HEK293 (cell line): ENCODE results near the gene NAALADL2.

Experiments
- CTCF ChIA-PET: fragments of 350-600 bp; formaldehyde crosslinking; extraction: SDS; loops from one replicate; lab custom pipeline; 2021; ENCODE audit warnings: antibody characterized with exemption; lab: Yijun Ruan, JAX
- POLR2A ChIA-PET: fragments of 300-600 bp; formaldehyde crosslinking; extraction: SDS; loops from one replicate; lab custom pipeline; 2020; ENCODE audit warnings: antibody characterized with exemption, inconsistent platforms; lab: Yijun Ruan, JAX
- H3K27ac ChIP-seq: fragments of 200-500 bp; sonication (Bioruptor generic); 2 replicates; pipeline ENCODE4 v1.5.1; 2014; ENCODE audit warnings: low read depth, low read length, control low read depth, inconsistent platforms; ENCODE audit errors: extremely low read depth
- H3K36me3 ChIP-seq, 2 experiments: fragments of 200-500 bp in 1 of 2; sonication (Bioruptor generic) in 1 of 2; 1 replicate in 1 of 2; 2 replicates in 1 of 2; pipeline ENCODE4 v1.5.1; 2014 to 2017; ENCODE audit warnings: inconsistent platforms in 2 of 2, low read length in 2 of 2; ENCODE audit not compliant: control insufficient read depth in 2 of 2, insufficient read depth in 1 of 2
- H3K4me1 ChIP-seq: fragments of 200-500 bp; sonication (Bioruptor generic); 2 replicates; pipeline ENCODE4 v1.5.1; 2014; ENCODE audit warnings: mild to moderate bottlenecking, low read length, inconsistent platforms; ENCODE audit not compliant: control insufficient read depth, insufficient read depth
- H3K4me3 ChIP-seq: 2 replicates; pipeline ENCODE4 v1.5.1; 2011; ENCODE audit warnings: low read depth, mild to moderate bottlenecking, control low read depth, low read length, moderate library complexity
- H3K9me3 ChIP-seq: fragments of 200-500 bp; sonication (Bioruptor generic); 2 replicates; pipeline ENCODE4 v1.5.1; 2014; ENCODE audit warnings: low read depth, low read length, inconsistent platforms; ENCODE audit not compliant: control insufficient read depth, insufficient read depth
- BCL11A ChIP-seq: fragments of 450-650 bp; formaldehyde crosslinking; IDR thresholded peaks from 2 replicates; pipeline ENCODE4 v1.5.1; 2016; ENCODE audit warnings: low read depth, missing biosample characterization, missing genetic modification characterization
- MEIS1 ChIP-seq: sonication (generic); formaldehyde crosslinking; IDR thresholded peaks from 2 replicates; pipeline ENCODE4 v1.8.1; 2022; ENCODE audit warnings: missing genetic modification reagents, mild to moderate bottlenecking, borderline replicate concordance
- PRDM2 ChIP-seq: fragments of 450-650 bp; formaldehyde crosslinking; IDR thresholded peaks from 2 replicates; pipeline ENCODE4 v1.5.1; 2016; ENCODE audit warnings: missing biosample characterization, missing genetic modification characterization, borderline replicate concordance
- REPIN1 ChIP-seq: fragments of 450-650 bp; formaldehyde crosslinking; IDR thresholded peaks from 2 replicates; pipeline ENCODE4 v1.5.1; 2017; ENCODE audit warnings: missing biosample characterization, missing genetic modification characterization, low read depth
- SETDB1 ChIP-seq: IDR thresholded peaks from one replicate; pipeline ENCODE4 v1.6.1; 2017; ENCODE audit warnings: mild to moderate bottlenecking, low read length, moderate library complexity, mixed read lengths; ENCODE audit not compliant: insufficient read length
- TCF7L2 ChIP-seq: IDR thresholded peaks from 2 replicates; pipeline ENCODE4 v1.6.1; 2011; ENCODE audit warnings: low read depth, mild to moderate bottlenecking, inconsistent platforms, low read length, moderate library complexity, borderline replicate concordance
- ZBTB20 ChIP-seq: fragments of 450-650 bp; formaldehyde crosslinking; IDR thresholded peaks from 2 replicates; pipeline ENCODE4 v1.5.1; 2016; ENCODE audit warnings: missing biosample characterization, missing genetic modification characterization
- ZBTB8A ChIP-seq: fragments of 450-650 bp; formaldehyde crosslinking; IDR thresholded peaks from 2 replicates; pipeline ENCODE4 v1.5.1; 2016; ENCODE audit warnings: missing biosample characterization, missing genetic modification characterization
- ZNF121 ChIP-seq: fragments of 450-650 bp; formaldehyde crosslinking; IDR thresholded peaks from 2 replicates; pipeline ENCODE4 v1.5.1; 2016; ENCODE audit warnings: missing biosample characterization, missing genetic modification characterization
- ZNF146 ChIP-seq: fragments of 450-650 bp; formaldehyde crosslinking; IDR thresholded peaks from 2 replicates; pipeline ENCODE4 v1.5.1; 2016; ENCODE audit warnings: missing biosample characterization, missing genetic modification characterization
- ZNF23 ChIP-seq: fragments of 450-650 bp; formaldehyde crosslinking; IDR thresholded peaks from 2 replicates; pipeline ENCODE4 v1.5.1; 2016; ENCODE audit warnings: missing biosample characterization, missing genetic modification characterization, borderline replicate concordance
- ZNF585B ChIP-seq: fragments of 450-650 bp; formaldehyde crosslinking; IDR thresholded peaks from 2 replicates; pipeline ENCODE4 v1.5.1; 2016; ENCODE audit warnings: missing biosample characterization, missing genetic modification characterization
- ZNF692 ChIP-seq: fragments of 450-650 bp; formaldehyde crosslinking; IDR thresholded peaks from 2 replicates; pipeline ENCODE4 v1.5.1; 2016; ENCODE audit warnings: missing biosample characterization, missing genetic modification characterization
- ZNF776 ChIP-seq: fragments of 450-650 bp; formaldehyde crosslinking; IDR thresholded peaks from 2 replicates; pipeline ENCODE4 v1.5.0; 2017; ENCODE audit warnings: missing biosample characterization, missing genetic modification characterization, borderline replicate concordance
- ZSCAN18 ChIP-seq: fragments of 450-650 bp; formaldehyde crosslinking; IDR thresholded peaks from 2 replicates; pipeline ENCODE4 v1.5.1; 2016; ENCODE audit warnings: missing biosample characterization, missing genetic modification characterization
- TF ChIP-seq, protein P1 (sequence below): fragments of 450-650 bp; formaldehyde crosslinking; conservative IDR thresholded peaks from 2 replicates; pipeline ENCODE4 v1.5.1; 2016; ENCODE audit warnings: low read depth, missing biosample characterization, missing genetic modification characterization

The NAALADL2 gene

DNA sequence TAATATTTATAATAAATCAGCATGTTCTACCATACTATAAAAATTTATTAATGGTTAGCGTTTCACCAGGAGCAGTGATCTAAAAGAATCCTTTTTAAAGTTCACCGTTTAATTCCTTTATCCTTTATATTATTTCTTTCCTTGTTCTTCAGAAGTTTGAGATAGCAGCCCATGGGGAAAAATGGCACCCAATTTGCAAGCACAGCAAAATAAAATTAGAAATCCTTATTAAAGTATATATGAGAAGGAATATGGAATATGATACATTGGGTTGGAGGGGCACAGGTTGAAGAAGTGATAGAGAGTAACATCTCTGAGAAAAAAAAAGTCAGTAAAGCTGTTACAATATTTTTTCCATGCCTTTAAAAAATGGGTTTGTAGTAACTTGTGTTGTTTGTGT lies 892.0 kb downstream of the NAALADL2 start:
- CTCF ChIA-PET: no interaction called here
- TF ChIP-seq, protein P1, sequence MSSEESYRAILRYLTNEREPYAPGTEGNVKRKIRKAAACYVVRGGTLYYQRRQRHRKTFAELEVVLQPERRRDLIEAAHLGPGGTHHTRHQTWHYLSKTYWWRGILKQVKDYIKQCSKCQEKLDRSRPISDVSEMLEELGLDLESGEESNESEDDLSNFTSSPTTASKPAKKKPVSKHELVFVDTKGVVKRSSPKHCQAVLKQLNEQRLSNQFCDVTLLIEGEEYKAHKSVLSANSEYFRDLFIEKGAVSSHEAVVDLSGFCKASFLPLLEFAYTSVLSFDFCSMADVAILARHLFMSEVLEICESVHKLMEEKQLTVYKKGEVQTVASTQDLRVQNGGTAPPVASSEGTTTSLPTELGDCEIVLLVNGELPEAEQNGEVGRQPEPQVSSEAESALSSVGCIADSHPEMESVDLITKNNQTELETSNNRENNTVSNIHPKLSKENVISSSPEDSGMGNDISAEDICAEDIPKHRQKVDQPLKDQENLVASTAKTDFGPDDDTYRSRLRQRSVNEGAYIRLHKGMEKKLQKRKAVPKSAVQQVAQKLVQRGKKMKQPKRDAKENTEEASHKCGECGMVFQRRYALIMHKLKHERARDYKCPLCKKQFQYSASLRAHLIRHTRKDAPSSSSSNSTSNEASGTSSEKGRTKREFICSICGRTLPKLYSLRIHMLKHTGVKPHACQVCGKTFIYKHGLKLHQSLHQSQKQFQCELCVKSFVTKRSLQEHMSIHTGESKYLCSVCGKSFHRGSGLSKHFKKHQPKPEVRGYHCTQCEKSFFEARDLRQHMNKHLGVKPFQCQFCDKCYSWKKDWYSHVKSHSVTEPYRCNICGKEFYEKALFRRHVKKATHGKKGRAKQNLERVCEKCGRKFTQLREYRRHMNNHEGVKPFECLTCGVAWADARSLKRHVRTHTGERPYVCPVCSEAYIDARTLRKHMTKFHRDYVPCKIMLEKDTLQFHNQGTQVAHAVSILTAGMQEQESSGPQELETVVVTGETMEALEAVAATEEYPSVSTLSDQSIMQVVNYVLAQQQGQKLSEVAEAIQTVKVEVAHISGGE: no peak
- TF ChIP-seq ZBTB8A (tag by site-specific recombination): no peak
- no peak for TF ChIP-seq ZSCAN18 (tag by site-specific recombination)
- no peak for TF ChIP-seq SETDB1
- no peak for TF ChIP-seq MEIS1 (CRISPR knock-in tag)
- no peak for TF ChIP-seq ZBTB20 (tag by site-specific recombination)
- no peak for TF ChIP-seq ZNF692 (tag by site-specific recombination)
- no peak for TF ChIP-seq ZNF585B (tag by site-specific recombination)
- no peak for TF ChIP-seq TCF7L2
- no peak for TF ChIP-seq ZNF776 (tag by site-specific recombination)
- no peak for TF ChIP-seq ZNF121
- TF ChIP-seq PRDM2 (tag by site-specific recombination): no peak
- TF ChIP-seq ZNF23 (tag by site-specific recombination): no peak
- TF ChIP-seq ZNF146 (tag by site-specific recombination): no peak
- no peak for TF ChIP-seq BCL11A (tag by site-specific recombination)
- no peak for TF ChIP-seq REPIN1
- TF ChIP-seq, all 188 proteins: peak for 0
- Histone ChIP-seq H3K4me1 (no peaks in the 10 kb centered on the region), H3K9me3 (no peaks in the 10 kb centered on the region), H3K36me3 (no peaks in the 10 kb centered on the region), H3K4me3 (no peak overlapping the region), H3K27ac (no peak overlapping the region)
- POLR2A ChIA-PET: no interaction called here
